OCI-LY1 (cell line): ENCODE results near the gene LIMCH1.

Experiments
- CTCF ChIP-seq: fragments of 200-600 bp; sonication (generic), shearing (Covaris generic); IDR thresholded peaks from 2 replicates; pipeline ENCODE4 v1.5.1; 2017; ENCODE audit warnings: mild to moderate bottlenecking, antibody characterized with exemption, low read length, moderate library complexity, mixed read lengths
- EZH2 ChIP-seq: fragments of 200-600 bp; sonication (generic), shearing (Covaris generic); IDR thresholded peaks from 2 replicates; pipeline ENCODE4 v1.8.0; 2017; ENCODE audit warnings: borderline replicate concordance, mixed run types, mild to moderate bottlenecking, antibody characterized with exemption, low read length, moderate library complexity, mixed read lengths

DNA sequence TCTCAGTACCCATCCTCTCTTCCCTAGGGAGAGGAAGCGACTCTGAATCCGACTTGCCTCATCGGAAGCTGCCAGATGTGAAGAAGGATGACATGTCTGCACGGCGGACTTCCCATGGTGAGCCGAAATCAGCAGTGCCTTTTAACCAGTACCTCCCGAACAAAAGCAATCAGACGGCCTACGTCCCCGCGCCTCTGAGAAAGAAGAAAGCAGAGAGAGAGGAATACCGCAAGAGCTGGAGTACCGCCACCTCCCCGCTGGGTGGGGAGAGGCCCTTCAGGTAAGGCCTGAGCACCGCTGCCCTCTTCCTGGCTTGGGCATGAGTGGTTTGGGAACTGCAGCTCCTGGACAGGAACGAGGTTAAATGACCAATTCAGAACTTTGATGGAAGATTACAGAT, 81.2 kb downstream of the LIMCH1 start:
- TF ChIP-seq CTCF (no peak), EZH2 (no peak)
